GM18873 (cell line): ENCODE measurements around the gene RYR2.

ENCODE experiments used
- ATAC-seq: cut with Tn5 transposase; IDR thresholded peaks from one replicate; pipeline ENCODE4 v1.9.1; 2021; ENCODE audit warnings: mild to moderate bottlenecking, moderate library complexity, moderate number of reproducible peaks; ENCODE audit not compliant: unreplicated experiment, low FRiP score

The RYR2 gene

DNA sequence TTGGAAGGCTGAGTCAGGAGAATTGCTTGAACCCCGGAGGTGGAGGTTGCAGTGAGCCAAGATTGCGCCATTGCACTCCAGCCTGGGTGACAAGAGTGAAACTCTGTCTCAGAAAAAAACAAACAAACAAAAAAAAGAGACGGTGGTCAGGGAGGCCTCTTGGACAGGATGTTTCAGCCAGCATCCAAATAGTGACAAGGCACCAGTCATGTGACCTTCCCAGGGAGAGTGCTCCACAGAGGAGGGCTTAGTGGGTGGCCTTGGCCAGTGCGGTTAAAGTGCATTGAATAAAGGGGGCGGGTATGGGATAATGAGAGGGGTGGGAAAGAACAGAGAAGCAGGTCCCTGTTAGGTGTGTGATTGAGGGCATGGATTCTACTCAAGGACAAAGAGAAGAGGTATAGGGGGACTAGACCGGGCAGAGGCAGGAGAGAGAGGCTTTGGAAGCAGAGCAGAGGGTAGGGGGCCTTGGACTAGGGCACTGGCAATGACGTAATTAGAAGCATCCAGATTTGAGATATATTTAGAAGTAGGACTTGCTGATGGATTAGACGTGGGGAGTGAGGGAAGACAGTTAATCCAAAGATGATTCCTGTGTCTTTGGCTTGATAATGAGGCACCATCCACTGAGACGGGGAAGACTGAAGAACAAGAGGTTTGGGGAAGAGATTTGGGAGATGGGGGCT is 12.0 kb upstream of the RYR2 start:
- ATAC-seq: no peak

DNA sequence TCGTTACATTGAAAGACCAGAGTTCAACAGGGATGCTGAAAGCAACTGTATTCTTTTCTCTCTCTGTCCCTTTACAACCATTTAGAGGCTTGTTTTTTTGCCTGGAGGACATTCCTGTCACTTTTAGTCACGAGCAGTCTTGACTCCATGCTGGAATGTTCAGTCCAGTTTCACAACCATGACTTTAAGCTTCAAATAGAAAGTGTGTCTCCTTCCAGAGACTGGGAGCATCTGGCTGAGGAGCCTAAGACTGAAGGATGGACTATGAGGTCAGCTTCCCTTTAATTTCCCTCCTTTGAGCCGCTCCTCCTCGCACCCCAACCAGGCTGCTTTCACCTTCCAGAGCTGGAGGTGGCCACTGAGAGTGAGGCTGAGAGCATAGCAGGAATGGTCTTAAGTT is 10.5 kb upstream of the RYR2 start:
- ATAC-seq: no peak

DNA sequence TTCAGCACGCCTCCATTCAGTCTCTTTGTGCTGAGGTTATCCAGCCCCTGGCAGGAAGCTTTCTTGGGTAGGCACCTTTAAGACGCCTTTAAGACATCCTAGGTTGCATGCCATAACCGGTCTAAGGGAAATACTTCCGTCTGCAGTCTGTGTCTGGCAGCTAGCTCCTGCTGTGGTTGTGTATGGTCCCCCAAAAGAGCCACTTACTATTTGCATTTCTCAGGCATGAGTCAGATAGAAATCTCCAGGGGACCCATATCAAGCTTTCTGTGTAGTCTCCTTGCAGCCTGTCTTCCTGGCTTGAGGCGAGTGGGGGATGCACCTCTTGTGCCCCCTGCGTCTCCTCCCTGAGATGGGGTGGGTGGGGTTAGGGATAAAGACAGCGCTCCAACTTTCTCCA is 10.0 kb upstream of the RYR2 start:
- peak; percentile 61 for ATAC-seq

DNA sequence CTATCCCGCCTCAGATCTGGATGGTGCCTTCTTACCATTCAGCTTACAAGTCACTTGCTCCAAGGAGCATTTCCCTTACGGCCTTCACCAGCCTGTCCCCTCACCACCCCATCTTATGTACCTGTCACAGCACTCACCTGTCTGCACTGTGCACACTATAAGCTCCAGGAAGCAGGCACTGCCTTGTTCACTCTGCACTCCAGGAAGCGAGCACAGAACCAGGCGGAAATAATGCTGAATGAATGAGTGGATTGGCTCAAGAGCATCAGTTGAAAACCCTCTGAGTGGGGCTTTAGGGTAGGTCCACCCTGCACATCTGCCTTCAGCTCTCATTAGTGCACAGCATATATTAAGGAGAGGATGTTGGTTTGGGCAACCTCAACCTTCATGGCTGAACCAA is 8.9 kb upstream of the RYR2 start:
- ATAC-seq: no peak

DNA sequence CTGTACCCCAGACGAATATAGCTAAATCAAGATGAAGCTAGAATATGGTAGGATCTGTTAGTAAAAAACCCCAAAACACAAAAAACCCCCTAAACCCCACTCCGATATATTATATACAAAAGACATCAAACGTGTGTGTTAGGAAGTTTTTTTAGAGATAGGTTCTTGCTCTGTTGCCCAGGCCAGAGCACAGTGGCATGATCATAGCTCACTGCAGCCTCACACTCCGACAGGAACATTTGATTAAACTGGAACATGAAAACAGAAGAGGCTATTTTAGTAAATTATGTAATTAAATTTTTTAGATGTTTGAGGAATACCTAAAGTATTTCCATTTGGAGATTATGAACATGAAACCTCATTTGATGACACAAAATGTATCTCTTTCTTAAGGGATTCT is 8.2 kb upstream of the RYR2 start:
- ATAC-seq: no peak

DNA sequence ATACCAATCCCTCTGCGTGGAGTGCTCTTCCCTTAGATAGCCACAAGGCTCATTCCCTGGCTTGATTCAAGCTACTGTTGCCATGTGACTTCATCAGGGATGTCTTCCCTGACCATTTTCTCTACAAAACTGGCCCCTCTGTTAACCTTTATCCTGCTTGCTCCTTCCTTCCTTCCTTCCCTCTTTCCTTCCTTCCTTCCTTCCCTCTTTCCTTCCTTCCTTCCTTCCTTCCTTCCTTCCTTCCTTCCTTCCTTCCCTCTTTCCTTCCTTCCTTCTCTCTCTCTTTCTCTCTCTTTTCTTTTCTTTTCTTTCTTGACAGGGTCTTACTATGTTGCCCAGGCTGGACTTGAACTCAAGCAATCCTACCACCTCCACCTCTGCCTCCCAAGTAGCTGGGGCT is 6.2 kb upstream of the RYR2 start:
- no peak for ATAC-seq

DNA sequence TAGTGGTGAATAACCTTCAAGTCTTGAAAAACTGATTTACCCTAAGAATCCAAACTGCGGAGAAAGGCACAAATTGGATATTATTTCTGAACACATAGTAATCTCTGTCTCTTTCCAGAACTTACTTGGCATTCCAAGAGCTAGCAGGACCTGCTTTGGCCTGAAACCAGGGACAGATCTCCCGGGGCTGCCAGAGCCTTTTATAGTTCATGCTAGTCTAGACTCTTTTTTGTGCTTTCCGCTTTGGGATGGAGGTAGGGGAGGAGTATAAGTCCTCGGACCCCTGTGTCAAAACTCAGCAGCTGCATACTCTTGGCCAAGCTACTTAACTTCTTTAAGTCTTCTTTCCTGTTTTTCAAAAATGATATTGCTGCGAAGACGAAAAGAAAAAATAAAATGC is 3.8 kb upstream of the RYR2 start:
- no peak for ATAC-seq

DNA sequence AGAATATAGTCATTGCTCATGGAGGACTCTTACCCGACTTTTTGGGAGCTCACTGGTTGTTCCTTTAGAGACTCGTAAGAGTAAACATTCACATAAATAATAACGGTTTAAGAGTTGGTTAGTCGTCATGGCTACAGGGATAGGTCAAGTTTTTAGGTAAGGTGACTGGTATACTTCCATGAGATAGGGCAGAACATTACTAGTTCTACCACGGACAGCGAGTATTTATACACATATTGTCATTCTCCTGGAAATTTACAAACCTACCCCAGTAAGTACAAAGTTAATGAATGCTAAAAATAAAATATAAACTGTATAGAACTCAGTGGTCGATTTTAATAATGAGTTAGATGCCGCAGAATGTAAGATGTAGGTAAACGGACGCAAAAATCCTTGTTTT is 1.2 kb upstream of the RYR2 start:
- no peak for ATAC-seq

DNA sequence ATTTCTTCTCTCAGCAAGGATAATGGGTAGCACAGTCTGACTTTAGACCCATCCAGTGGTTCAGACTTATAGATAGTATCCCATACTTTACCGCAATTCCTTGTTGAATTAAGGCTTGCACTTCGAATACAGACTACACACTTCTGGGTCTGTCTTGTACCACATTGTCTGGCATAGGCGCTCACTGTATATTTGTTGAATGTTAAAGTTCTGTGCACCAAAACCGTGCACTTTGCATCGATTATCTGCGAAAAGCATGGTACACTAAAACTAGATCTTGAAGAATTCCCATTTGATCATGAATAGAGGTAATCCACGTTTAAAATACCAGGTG is 556 bp upstream of the RYR2 start:
- no peak for ATAC-seq

DNA sequence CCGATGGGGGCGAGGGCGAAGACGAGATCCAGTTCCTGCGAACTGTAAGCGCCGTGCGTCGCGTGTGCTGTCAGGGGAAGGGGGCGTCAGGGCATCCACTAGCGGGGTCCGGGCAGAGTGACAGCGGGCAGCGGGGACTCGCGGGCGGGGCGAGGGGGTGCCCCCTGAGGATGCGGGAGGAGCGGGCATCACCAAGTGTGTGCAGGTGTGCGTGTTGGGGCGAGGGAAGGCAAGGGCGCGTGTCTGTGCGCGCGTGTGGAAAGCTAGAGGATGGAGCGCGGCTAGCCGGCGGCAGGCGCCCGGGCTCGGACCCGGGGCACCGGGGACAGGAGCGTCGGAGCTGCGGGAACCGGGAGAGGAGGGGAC is 525 bp downstream of the RYR2 start:
- ATAC-seq: no peak

DNA sequence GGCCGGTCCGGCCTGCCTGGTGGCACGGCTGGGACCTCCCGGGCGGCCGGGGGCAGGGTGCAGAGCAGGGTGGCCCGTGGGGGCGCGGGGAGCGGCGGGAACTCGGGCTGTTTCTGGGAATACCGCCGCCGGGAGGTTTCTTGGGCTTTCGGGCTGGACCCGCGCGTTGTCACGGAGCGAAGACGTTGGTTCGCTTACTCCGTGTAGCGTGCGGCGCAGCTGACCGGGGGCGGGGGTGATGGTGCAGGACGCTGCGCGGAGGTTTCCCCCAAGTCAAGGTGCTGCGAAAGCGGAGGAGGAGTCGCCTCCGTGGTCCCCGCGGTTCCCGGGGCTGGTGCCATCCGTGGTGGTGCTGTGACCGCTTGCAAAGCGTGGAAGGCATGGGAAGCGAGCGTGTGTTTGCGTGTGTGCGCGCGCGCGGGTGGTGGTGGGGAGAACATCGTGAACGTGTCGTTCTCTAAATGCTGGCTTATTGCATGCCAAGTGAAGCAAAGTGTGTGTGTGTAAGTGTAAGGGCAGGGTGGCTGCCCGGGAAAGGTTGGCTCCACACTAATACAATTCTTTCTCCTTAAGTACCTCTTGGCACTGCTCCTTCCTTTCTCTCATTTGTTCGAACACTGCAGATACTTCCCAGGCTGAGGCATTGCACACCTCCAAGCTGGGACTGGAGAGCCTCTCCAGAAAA is 1.1 kb downstream of the RYR2 start:
- ATAC-seq: no peak

DNA sequence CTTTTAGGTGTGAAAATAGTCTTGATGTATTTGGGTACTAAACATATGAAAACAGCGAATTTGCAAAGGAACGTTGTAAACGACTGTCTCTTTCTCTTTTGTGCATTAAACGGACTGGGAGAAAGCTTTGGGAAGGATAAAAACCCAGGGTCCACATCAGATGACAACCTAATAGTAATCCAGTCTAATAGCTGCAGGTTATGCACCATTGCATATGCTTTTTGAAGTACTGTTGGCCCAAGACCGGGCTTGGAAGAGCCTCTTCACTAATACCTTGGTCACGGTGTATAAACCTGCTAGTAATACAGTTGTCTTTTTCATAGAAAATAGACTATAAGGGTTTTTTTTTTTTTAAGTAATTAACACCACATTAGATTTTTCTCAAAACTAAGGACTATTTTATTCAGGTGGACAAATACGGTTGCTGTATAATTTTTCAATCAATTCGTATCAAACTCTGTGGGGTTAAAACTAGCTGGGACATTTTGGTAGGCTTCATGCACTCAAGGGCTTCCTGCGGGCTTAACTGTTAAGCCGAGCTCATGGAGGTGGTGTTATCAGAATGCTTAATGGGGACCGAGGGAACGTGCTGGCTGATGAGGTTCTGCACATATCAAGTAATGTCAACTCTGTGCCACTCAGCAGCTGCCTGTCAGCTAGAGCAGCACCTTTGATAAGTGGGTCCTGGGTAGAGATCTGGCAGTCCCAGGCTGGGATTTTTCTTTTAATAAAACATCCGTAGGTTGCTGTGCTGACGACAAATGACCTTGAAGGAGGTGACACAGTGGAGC is 2.1 kb downstream of the RYR2 start:
- ATAC-seq: no peak

DNA sequence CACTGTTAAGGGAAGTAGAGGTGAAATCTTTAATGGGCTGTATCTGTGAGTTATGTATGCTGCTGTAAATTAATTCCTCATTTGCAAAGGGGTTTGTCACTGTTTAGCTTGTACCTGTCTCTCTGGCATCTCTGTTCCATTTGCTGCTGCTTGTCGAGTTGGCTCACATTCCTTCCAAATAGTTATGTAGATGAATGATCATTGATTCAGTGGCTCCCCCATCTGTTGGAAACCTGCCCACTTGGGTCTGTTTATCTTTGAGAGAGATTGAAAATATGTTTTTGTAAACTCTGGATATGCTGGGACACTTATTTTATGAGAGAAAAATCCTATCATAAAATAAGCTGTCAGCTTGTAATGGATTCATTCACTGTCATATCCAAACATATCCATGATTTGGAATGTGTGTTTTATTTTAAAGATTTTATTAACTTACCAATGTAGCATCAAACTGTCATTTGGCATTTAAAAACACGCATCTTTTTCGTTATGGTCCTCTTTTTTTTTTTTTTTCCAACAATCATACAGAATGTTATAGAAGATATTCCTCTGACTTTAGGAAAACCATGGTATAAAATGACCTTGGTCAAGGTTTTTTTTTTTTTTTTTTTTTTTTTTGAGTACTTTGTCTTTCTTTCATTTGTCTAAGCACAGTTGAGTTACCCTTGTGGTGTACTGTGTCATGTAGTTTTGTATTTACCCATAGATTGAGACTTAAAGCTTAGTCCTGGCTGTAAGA is 3.5 kb downstream of the RYR2 start:
- ATAC-seq: no peak

DNA sequence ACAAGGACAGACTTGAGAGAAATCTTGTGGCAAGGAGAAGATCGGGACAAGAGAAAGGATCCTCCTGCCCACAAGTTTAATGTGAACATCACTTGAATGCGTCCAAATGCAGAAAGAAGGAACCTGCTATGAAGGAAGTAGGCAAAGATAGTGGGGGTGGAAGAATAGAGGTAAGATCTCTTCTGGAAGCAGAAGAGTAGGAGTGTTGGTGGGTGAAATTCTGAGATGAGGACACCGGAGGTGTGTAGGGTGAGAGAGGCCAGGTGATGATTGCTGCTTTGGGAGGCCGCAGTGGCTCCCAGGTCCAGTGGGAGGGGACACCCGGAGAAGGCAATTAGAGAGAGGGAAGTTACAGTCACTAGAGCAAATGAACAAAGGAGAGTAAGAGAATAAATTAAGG is 6.8 kb downstream of the RYR2 start:
- ATAC-seq: no peak

DNA sequence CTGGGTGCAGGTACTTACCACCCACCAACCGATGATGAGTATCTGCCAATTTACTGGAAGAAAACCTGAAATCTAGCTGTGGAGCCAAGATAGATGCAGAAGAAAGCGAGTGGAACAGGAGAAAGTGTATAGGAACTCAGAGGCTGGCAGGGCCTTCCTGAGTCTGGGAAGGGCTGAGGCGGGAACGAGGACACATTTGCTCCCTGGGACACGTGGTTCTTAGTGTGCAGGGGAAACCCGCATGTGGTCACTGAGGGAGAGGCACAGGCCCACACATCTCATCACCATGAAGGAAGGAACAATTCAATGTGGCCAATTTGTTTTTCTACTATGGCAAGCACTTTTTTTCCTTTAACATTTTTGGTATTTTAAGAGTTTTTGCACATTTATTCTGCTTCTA is 8.2 kb downstream of the RYR2 start:
- no peak for ATAC-seq

DNA sequence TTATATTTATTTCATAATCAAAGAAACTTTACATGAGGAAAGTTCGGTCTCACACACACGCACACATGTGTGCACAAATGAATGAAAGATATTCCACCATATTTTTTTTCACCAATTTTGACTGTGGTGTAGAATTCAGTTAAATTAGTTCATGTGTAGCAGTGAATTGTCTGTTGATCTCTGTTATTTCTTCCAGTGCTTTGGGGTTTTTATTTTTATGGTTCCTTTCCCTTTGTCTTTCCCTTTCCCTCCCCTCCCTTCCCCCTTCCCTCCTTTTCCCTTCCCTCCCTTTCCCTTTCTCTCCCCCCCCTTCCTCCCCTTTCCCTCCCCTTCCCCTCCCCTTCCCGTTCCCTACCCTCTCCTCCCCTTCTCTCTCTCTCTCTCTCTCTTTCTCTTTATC is 8.9 kb downstream of the RYR2 start:
- no peak for ATAC-seq

DNA sequence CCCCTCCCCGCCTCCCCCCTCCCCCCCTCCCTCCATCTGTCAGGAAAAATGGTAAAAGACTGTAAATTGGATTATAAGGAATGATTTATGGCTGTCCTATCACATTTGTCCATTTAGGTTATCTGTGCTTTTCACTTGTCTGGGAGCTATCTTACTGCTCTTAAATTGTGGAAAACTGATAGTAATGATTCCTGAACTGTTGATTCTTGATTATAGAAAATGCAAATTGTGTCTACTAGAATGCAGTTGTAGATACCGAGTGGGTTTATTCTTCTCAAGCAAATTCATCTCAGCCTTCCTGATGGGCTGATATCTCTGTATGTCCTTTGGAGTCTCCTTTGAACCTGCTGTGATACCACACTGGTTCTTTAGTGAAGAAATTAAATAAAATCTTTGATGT is 12.3 kb downstream of the RYR2 start:
- ATAC-seq: no peak

DNA sequence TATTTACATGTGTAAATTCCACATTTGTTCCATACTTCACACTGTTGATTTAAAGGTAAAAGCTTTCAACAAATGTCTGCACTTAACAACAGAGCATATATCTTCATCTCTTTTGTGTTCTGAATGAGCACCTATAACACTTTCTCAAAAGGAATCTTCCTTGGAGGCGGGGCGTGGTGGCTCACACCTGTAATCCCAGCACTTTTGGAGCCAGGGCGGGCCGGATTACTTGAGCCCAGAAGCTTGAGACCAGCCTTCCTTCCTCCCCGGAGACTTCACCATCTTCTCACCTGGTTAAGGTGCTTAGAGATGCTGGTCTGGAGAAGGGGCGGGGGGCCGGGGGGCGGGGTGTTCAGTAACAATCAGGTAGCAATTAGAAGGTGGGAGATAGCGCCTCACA is 16.5 kb downstream of the RYR2 start:
- no peak for ATAC-seq

DNA sequence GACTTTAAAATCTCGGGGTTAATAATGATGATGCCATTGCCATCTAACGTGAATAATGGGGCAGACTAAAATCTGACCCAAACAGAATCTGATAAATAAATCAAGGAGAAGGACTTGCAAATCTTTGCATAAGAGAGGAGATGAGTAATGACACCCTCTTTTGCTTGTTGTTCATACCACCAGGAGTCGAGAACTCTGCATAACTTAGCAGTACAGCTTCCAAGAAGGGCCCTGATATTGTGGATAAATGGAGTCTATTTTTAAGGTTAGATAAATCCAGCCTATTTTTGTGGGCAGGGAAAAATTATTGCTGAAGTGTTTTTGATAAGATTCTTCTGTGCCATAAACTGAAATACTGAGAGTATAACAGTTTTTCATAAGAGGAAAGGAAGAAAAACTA is 17.3 kb downstream of the RYR2 start:
- no peak for ATAC-seq

DNA sequence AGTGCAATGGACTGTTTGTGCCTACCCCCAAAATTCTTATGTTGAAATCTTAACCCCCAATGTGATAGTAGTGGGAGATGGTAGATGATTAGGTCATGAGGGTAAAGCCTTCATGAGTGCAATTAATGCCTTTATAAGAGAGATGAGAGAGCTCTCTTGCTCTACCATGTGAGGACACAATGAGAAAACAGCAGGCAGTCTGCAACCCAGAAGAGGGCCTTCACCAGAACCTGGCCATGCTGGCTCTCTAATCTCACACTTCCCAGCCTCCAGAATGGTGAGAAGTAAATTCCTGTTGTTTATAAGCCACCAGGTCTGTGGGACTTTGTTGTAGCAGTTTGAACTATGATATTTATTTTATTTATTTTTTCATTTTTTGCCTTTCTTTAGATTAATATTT is 21.0 kb downstream of the RYR2 start:
- no peak for ATAC-seq

DNA sequence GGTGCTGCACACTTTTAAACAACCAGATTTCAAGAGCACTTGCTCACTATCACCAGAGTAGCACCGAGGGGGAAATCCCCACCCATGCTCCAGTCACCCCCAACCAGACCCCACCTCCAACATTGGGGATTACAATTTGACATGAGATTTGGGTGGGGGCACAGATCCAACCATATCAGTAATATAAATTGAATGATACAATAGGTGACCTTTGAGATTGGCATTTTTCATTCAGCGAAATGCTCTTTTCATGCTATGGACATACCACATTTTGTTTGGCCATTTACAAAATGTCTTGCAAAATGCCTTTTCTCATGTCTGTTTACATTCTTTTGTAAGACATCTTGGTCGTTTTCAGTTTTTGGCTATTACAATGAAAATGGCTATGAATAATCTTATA is 23.9 kb downstream of the RYR2 start:
- no peak for ATAC-seq
